T follicular helper cell (primary cell): ENCODE results near the gene EVX2.

Source experiments
- DNase-seq: peaks from one replicate; pipeline ENCODE4 v3.0.0-alpha.2; 2020; ENCODE audit warnings: low read depth

Gene EVX2

GRCh38 chr2:176082824-176083751 is 674 bp downstream of the EVX2 start:
- DNase-seq = no peak

GRCh38 chr2:176082525-176082823 is 1.3 kb downstream of the EVX2 start:
- DNase-seq = no peak

GRCh38 chr2:176081837-176082524 is 1.8 kb downstream of the EVX2 start:
- DNase-seq = no peak

GRCh38 chr2:176081376-176081836 is 2.4 kb downstream of the EVX2 start:
- DNase-seq = no peak

GRCh38 chr2:176080540-176081375 is 3.0 kb downstream of the EVX2 start:
- DNase-seq = no peak

GRCh38 chr2:176079831-176080539 is 3.8 kb downstream of the EVX2 start:
- no peak for DNase-seq

- DNase-seq = no peak
Measured at GRCh38 chr2:176079285-176079830, 4.4 kb downstream of the EVX2 start.

- no peak for DNase-seq
Measured at GRCh38 chr2:176078541-176079284, 5.0 kb downstream of the EVX2 start.

- no peak for DNase-seq
Measured at GRCh38 chr2:176076796-176077195, 7.0 kb downstream of the EVX2 start.

GRCh38 chr2:176076063-176076462 is 7.7 kb downstream of the EVX2 start:
- no peak for DNase-seq

- no peak for DNase-seq
Measured at GRCh38 chr2:176075481-176075880, 8.3 kb downstream of the EVX2 start.

- no peak for DNase-seq
Measured at GRCh38 chr2:176074919-176075425, 8.8 kb downstream of the EVX2 start.

- no peak for DNase-seq
Measured at GRCh38 chr2:176072951-176073904, 10.5 kb downstream of the EVX2 start.

GRCh38 chr2:176072292-176072669 is 11.5 kb downstream of the EVX2 start:
- DNase-seq = no peak

GRCh38 chr2:176071330-176072291 is 12.2 kb downstream of the EVX2 start:
- DNase-seq = no peak

GRCh38 chr2:176068419-176068832 is 15.3 kb downstream of the EVX2 start:
- DNase-seq = no peak

GRCh38 chr2:176067589-176068418 is 16.0 kb downstream of the EVX2 start:
- no peak for DNase-seq
